HEK293 (cell line): ENCODE results near the gene WNT7B.
A peak's percentile ranks its signal among the peaks of the same experiment; 100 is the strongest.

Experiments used
- CTCF ChIA-PET: fragments of 350-600 bp; formaldehyde crosslinking; extraction: SDS; loops from one replicate; lab custom pipeline; 2021; ENCODE audit warnings: antibody characterized with exemption; lab: Yijun Ruan, JAX
- POLR2A ChIA-PET: fragments of 300-600 bp; formaldehyde crosslinking; extraction: SDS; loops from one replicate; lab custom pipeline; 2020; ENCODE audit warnings: antibody characterized with exemption, inconsistent platforms; lab: Yijun Ruan, JAX
- H3K27ac ChIP-seq: fragments of 200-500 bp; sonication (Bioruptor generic); 2 replicates; pipeline ENCODE4 v1.5.1; 2014; ENCODE audit warnings: low read depth, low read length, control low read depth, inconsistent platforms; ENCODE audit errors: extremely low read depth
- H3K36me3 ChIP-seq, 2 experiments: fragments of 200-500 bp in 1 of 2; sonication (Bioruptor generic) in 1 of 2; 1 replicate in 1 of 2; 2 replicates in 1 of 2; pipeline ENCODE4 v1.5.1; 2014 to 2017; ENCODE audit warnings: inconsistent platforms in 2 of 2, low read length in 2 of 2; ENCODE audit not compliant: control insufficient read depth in 2 of 2, insufficient read depth in 1 of 2
- H3K4me1 ChIP-seq: fragments of 200-500 bp; sonication (Bioruptor generic); 2 replicates; pipeline ENCODE4 v1.5.1; 2014; ENCODE audit warnings: mild to moderate bottlenecking, low read length, inconsistent platforms; ENCODE audit not compliant: control insufficient read depth, insufficient read depth
- H3K4me3 ChIP-seq: 2 replicates; pipeline ENCODE4 v1.5.1; 2011; ENCODE audit warnings: low read depth, mild to moderate bottlenecking, control low read depth, low read length, moderate library complexity
- H3K9me3 ChIP-seq: fragments of 200-500 bp; sonication (Bioruptor generic); 2 replicates; pipeline ENCODE4 v1.5.1; 2014; ENCODE audit warnings: low read depth, low read length, inconsistent platforms; ENCODE audit not compliant: control insufficient read depth, insufficient read depth
- EGR2 ChIP-seq: fragments of 450-650 bp; formaldehyde crosslinking; IDR thresholded peaks from 2 replicates; pipeline ENCODE4 v1.5.1; 2016; ENCODE audit warnings: low read depth, missing biosample characterization, missing genetic modification characterization
- KLF17 ChIP-seq: fragments of 450-650 bp; formaldehyde crosslinking; IDR thresholded peaks from 2 replicates; pipeline ENCODE4 v1.5.1; 2016; ENCODE audit warnings: missing biosample characterization, missing genetic modification characterization
- PRDM1 ChIP-seq: fragments of 450-650 bp; formaldehyde crosslinking; IDR thresholded peaks from 2 replicates; pipeline ENCODE4; 2016; ENCODE audit warnings: missing biosample characterization, missing genetic modification characterization
- REST ChIP-seq: fragments of 450-650 bp; formaldehyde crosslinking; IDR thresholded peaks from 2 replicates; pipeline ENCODE4 v1.5.1; 2016; ENCODE audit warnings: missing biosample characterization, missing genetic modification characterization
- SALL2 ChIP-seq: fragments of 450-650 bp; formaldehyde crosslinking; IDR thresholded peaks from 2 replicates; pipeline ENCODE4 v1.5.0; 2017; ENCODE audit warnings: missing biosample characterization, mild to moderate bottlenecking, missing genetic modification characterization, borderline replicate concordance
- SCRT1 ChIP-seq: fragments of 450-650 bp; formaldehyde crosslinking; IDR thresholded peaks from 2 replicates; pipeline ENCODE4 v1.5.1; 2016; ENCODE audit warnings: missing biosample characterization, missing genetic modification characterization, borderline replicate concordance
- SP3 ChIP-seq: fragments of 450-650 bp; formaldehyde crosslinking; IDR thresholded peaks from 2 replicates; pipeline ENCODE4 v1.5.1; 2016; ENCODE audit warnings: missing biosample characterization, missing genetic modification characterization
- SP7 ChIP-seq: fragments of 450-650 bp; formaldehyde crosslinking; IDR thresholded peaks from 2 replicates; pipeline ENCODE4 v1.5.1; 2016; ENCODE audit warnings: missing biosample characterization, missing genetic modification characterization
- WT1 ChIP-seq: fragments of 450-650 bp; formaldehyde crosslinking; IDR thresholded peaks from 2 replicates; pipeline ENCODE4 v1.5.1; 2016; ENCODE audit warnings: missing biosample characterization, missing genetic modification characterization
- ZBTB1 ChIP-seq: fragments of 450-650 bp; formaldehyde crosslinking; IDR thresholded peaks from 2 replicates; pipeline ENCODE4 v1.5.1; 2016; ENCODE audit warnings: missing biosample characterization, missing genetic modification characterization
- ZFP69B ChIP-seq: fragments of 450-650 bp; formaldehyde crosslinking; IDR thresholded peaks from 2 replicates; pipeline ENCODE4 v1.5.1; 2016; ENCODE audit warnings: missing biosample characterization, missing genetic modification characterization
- ZNF148 ChIP-seq: fragments of 450-650 bp; formaldehyde crosslinking; IDR thresholded peaks from 2 replicates; pipeline ENCODE4 v1.5.0; 2017; ENCODE audit warnings: missing biosample characterization, missing genetic modification characterization, borderline replicate concordance
- ZNF280D ChIP-seq: fragments of 450-650 bp; formaldehyde crosslinking; IDR thresholded peaks from 2 replicates; pipeline ENCODE4 v1.5.1; 2016; ENCODE audit warnings: missing biosample characterization, missing genetic modification characterization
- ZNF366 ChIP-seq: fragments of 450-650 bp; formaldehyde crosslinking; conservative IDR thresholded peaks from 2 replicates; pipeline ENCODE4 v1.5.1; 2016; ENCODE audit warnings: missing biosample characterization, missing genetic modification characterization
- ZNF404 ChIP-seq: fragments of 450-650 bp; formaldehyde crosslinking; IDR thresholded peaks from 2 replicates; pipeline ENCODE4 v1.5.1; 2017; ENCODE audit warnings: missing biosample characterization, missing genetic modification characterization
- ZNF433 ChIP-seq: fragments of 450-650 bp; formaldehyde crosslinking; IDR thresholded peaks from 2 replicates; pipeline ENCODE4 v1.5.1; 2016; ENCODE audit warnings: missing biosample characterization, missing genetic modification characterization, low read depth
- ZNF48 ChIP-seq: fragments of 450-650 bp; formaldehyde crosslinking; IDR thresholded peaks from 2 replicates; pipeline ENCODE4 v1.5.1; 2016; ENCODE audit warnings: missing biosample characterization, missing genetic modification characterization
- ZNF488 ChIP-seq: fragments of 450-650 bp; formaldehyde crosslinking; IDR thresholded peaks from 2 replicates; pipeline ENCODE4 v1.5.1; 2016; ENCODE audit warnings: missing biosample characterization, missing genetic modification characterization
- ZNF549 ChIP-seq: fragments of 450-650 bp; IDR thresholded peaks from 2 replicates; pipeline ENCODE4 v1.5.1; 2018; ENCODE audit warnings: missing biosample characterization, missing genetic modification characterization, mild to moderate bottlenecking, inconsistent platforms, moderate library complexity
- ZNF558 ChIP-seq: fragments of 450-650 bp; formaldehyde crosslinking; IDR thresholded peaks from 2 replicates; pipeline ENCODE4 v1.5.1; 2016; ENCODE audit warnings: missing biosample characterization, missing genetic modification characterization
- ZNF596 ChIP-seq: fragments of 450-650 bp; IDR thresholded peaks from 2 replicates; pipeline ENCODE4 v1.5.0; 2018; ENCODE audit warnings: missing biosample characterization, mild to moderate bottlenecking, missing genetic modification characterization, moderate library complexity
- ZNF664 ChIP-seq: fragments of 450-650 bp; formaldehyde crosslinking; IDR thresholded peaks from 2 replicates; pipeline ENCODE4 v1.5.1; 2016; ENCODE audit warnings: missing biosample characterization, missing genetic modification characterization
- ZNF677 ChIP-seq: fragments of 450-650 bp; IDR thresholded peaks from 2 replicates; pipeline ENCODE4 v1.5.0; 2018; ENCODE audit warnings: missing biosample characterization, mild to moderate bottlenecking, missing genetic modification characterization, moderate library complexity

The WNT7B gene

GRCh38 chr22:46023558-46023981 lies 46.6 kb upstream of the WNT7B start (continued):
- no peak for TF ChIP-seq ZNF677
- TF ChIP-seq ZNF549 (tag by site-specific recombination) = no peak
- TF ChIP-seq SP3 (tag by site-specific recombination) = no peak
- no peak for TF ChIP-seq ZBTB1 (tag by site-specific recombination)
- TF ChIP-seq ZFP69B (tag by site-specific recombination) = no peak
- peak; percentile 86 for TF ChIP-seq EGR2 (tag by site-specific recombination)
- TF ChIP-seq SCRT1 = no peak
- TF ChIP-seq SP7 (tag by site-specific recombination) = peak; percentile 30; the same call in 1 of the 2 replicates
- peak; percentile 66; the same call in 1 of the 2 replicates for TF ChIP-seq KLF17 (tag by site-specific recombination)
- TF ChIP-seq, all 188 proteins: peak for 10

GRCh38 chr22:46022881-46023512 lies 46.0 kb upstream of the WNT7B start:
- POLR2A ChIA-PET = interaction anchor here (1.5 kb wide), 1 partner anchor 9 kb away, joined by 3 read pairs; no protein-coding TSS in a partner anchor
- Histone ChIP-seq H3K27ac (no peak overlapping the region), H3K9me3 (no peaks in the 10 kb centered on the region), H3K36me3 (no peaks in the 10 kb centered on the region; a peak in 1 of 3 replicates), H3K4me1 (no peaks in the 10 kb centered on the region), H3K4me3 (no peak overlapping the region)
- CTCF ChIA-PET = interaction anchor here (1.4 to 2.2 kb wide), 4 partner anchors 10 to 93 kb away, joined by 3 to 12 read pairs (median 10); no protein-coding TSS in a partner anchor
- TF ChIP-seq ZNF366 (tag by site-specific recombination) = peak; percentile 87
- TF ChIP-seq PRDM1 (tag by site-specific recombination) = peak; percentile 90
- no peak for TF ChIP-seq ZNF433 (tag by site-specific recombination)
- peak; percentile 77 for TF ChIP-seq ZNF664 (tag by site-specific recombination)
- peak; percentile 16; the same call in 1 of the 2 replicates for TF ChIP-seq SALL2 (tag by site-specific recombination)
- no peak for TF ChIP-seq WT1
- no peak for TF ChIP-seq ZNF404 (tag by site-specific recombination)
- no peak for TF ChIP-seq ZNF488
- TF ChIP-seq REST = no peak
- no peak for TF ChIP-seq ZNF596
- TF ChIP-seq, all 188 proteins: peak for 4

- TF ChIP-seq ZNF280D (tag by site-specific recombination) (no peak), ZNF148 (tag by site-specific recombination) (no peak), ZNF48 (tag by site-specific recombination) (no peak), ZNF558 (tag by site-specific recombination) (no peak)
- TF ChIP-seq, all 188 proteins: peak for 0
- CTCF ChIA-PET = interaction anchor here (0.6 to 1.7 kb wide), 3 partner anchors 15 to 847 kb away, joined by 3 to 8 read pairs (median 6); no protein-coding TSS in a partner anchor
- H3K27ac ChIP-seq = no peak overlapping the region
Observed at GRCh38 chr22:46021577-46021976, 44.6 kb upstream of the WNT7B start.

More at GRCh38 chr22:46021577-46021976, 44.6 kb upstream of the WNT7B start:
- no peaks in the 10 kb centered on the region; a peak in 1 of 3 replicates for H3K36me3 ChIP-seq
- no peaks in the 10 kb centered on the region for H3K4me1 ChIP-seq
- no peak overlapping the region for H3K4me3 ChIP-seq
- POLR2A ChIA-PET = interaction anchor here (1.5 kb wide), 1 partner anchor 8 kb away, joined by 3 read pairs; no protein-coding TSS in a partner anchor
- H3K9me3 ChIP-seq = no peaks in the 10 kb centered on the region
